H1 (cell line): ENCODE measurements around the gene ANKRD17. TPM values are rescaled to one million over a fixed set of nuclear protein-coding genes. Genes with fewer than 3 reads are reported as not detected.

ENCODE experiments used
- CTCF ChIA-PET: fragments of 300-600 bp; sonication (Branson Sonifier 250); formaldehyde crosslinking; loops from one replicate; lab custom pipeline; 2021; ENCODE audit not compliant: partially characterized antibody; lab: Charles Lee
- POLR2A ChIA-PET: fragments of 300-600 bp; sonication (Branson Sonifier 250); formaldehyde crosslinking; loops from one replicate; lab custom pipeline; 2021; ENCODE audit warnings: inconsistent platforms; ENCODE audit not compliant: partially characterized antibody; lab: Charles Lee
- DNase-seq, 2 experiments: peaks; one replicate each; pipeline versions ENCODE4 v3.0.0 to v3.0.0-alpha.2; 2010 to 2022; ENCODE audit warnings: low spot score in 2 of 2, low read depth in 1 of 2, mixed read lengths in 1 of 2
- FAIRE-seq: peaks from 2 replicates; lab custom pipeline; 2011; peaks lifted over from hg19 to GRCh38; lab: Jason Lieb, UNC
- H2AFZ ChIP-seq: 2 replicates; pipeline ENCODE4 v1.8.1; 2012; ENCODE audit warnings: low read length, inconsistent platforms
- H2AK5ac ChIP-seq: 2 replicates; pipeline ENCODE4 v1.6.1; 2013; ENCODE audit warnings: low read depth, low read length
- H2BK120ac ChIP-seq: replicated peaks from 2 replicates; pipeline ENCODE3; 2013; ENCODE audit warnings: low read depth, low read length, inconsistent platforms
- H2BK12ac ChIP-seq: 2 replicates; pipeline ENCODE4 v1.6.1; 2013; ENCODE audit warnings: low read depth, low read length
- H2BK15ac ChIP-seq: 2 replicates; pipeline ENCODE4 v1.6.1; 2013; ENCODE audit warnings: low read length
- H2BK20ac ChIP-seq: 2 replicates; pipeline ENCODE4 v1.6.1; 2013; ENCODE audit warnings: low read length
- H2BK5ac ChIP-seq: 2 replicates; pipeline ENCODE4 v1.6.1; 2013; ENCODE audit warnings: low read depth, low read length
- H3K14ac ChIP-seq: 2 replicates; pipeline ENCODE4 v1.6.1; 2013; ENCODE audit warnings: inconsistent platforms; ENCODE audit not compliant: insufficient read length
- H3K18ac ChIP-seq: 2 replicates; pipeline ENCODE4 v1.6.1; 2013; ENCODE audit warnings: low read length; ENCODE audit errors: extremely low read depth
- H3K23ac ChIP-seq: 2 replicates; pipeline ENCODE4 v1.6.1; 2013; ENCODE audit warnings: inconsistent platforms; ENCODE audit not compliant: insufficient read length
- H3K23me2 ChIP-seq: 2 replicates; pipeline ENCODE4 v1.6.1; 2013; ENCODE audit warnings: low read depth, low read length
- H3K27ac ChIP-seq: 2 replicates; pipeline ENCODE4 v1.6.1; 2011; ENCODE audit warnings: low read depth, low read length, inconsistent platforms
- H3K27me3 ChIP-seq, 4 experiments: replicated peaks in 1 of 4; 1 replicate in 1 of 4; 2 replicates in 3 of 4; pipeline versions ENCODE4 v1.6.1 to v1.8.1; 2011 to 2013; ENCODE audit warnings: low read length in 3 of 4, mild to moderate bottlenecking in 3 of 4, inconsistent platforms in 2 of 4, mixed read lengths in 2 of 4, moderate library complexity in 1 of 4; ENCODE audit not compliant: control insufficient read depth in 3 of 4, insufficient read depth in 3 of 4; ENCODE audit errors: extremely low read depth in 1 of 4
- H3K36me3 ChIP-seq, 4 experiments: 2 replicates each; pipeline versions ENCODE4 v1.6.1 to v1.8.1; 2011 to 2013; ENCODE audit warnings: mild to moderate bottlenecking in 4 of 4, low read length in 3 of 4, moderate library complexity in 2 of 4, control low read depth in 1 of 4, inconsistent platforms in 1 of 4; ENCODE audit not compliant: insufficient read depth in 4 of 4, control insufficient read depth in 2 of 4
- H3K4ac ChIP-seq: replicated peaks from 2 replicates; pipeline ENCODE3; 2013; ENCODE audit warnings: low read length, low read depth, mixed read lengths, inconsistent platforms; ENCODE audit not compliant: insufficient read length
- H3K4me1 ChIP-seq, 4 experiments: replicated peaks in 1 of 4; 1 replicate in 1 of 4; 2 replicates in 3 of 4; pipeline versions ENCODE4 v1.6.1 to v1.8.1; 2011 to 2013; ENCODE audit warnings: low read length in 3 of 4, inconsistent platforms in 2 of 4, mixed read lengths in 1 of 4; ENCODE audit not compliant: insufficient read depth in 4 of 4, control insufficient read depth in 3 of 4
- H3K4me2 ChIP-seq, 2 experiments: 2 replicates each; pipeline versions ENCODE4 v1.6.1 to v1.8.1; 2011 to 2013; ENCODE audit warnings: low read depth in 2 of 2, low read length in 2 of 2, control low read depth in 1 of 2, inconsistent platforms in 1 of 2, mild to moderate bottlenecking in 1 of 2; ENCODE audit not compliant: insufficient read depth in 1 of 2
- H3K4me3 ChIP-seq, 4 experiments: fragments of 200-600, 300-600 bp in 1 of 4; sonication (generic), shearing (Covaris generic), sonication (Bioruptor Twin) in 1 of 4; 2 replicates each; pipeline versions ENCODE4 v1.5.1 to v1.8.1; 2011 to 2016; ENCODE audit warnings: low read length in 4 of 4, low read depth in 3 of 4, control low read depth in 2 of 4, inconsistent platforms in 2 of 4, mild to moderate bottlenecking in 2 of 4, mixed read lengths in 1 of 4, moderate library complexity in 1 of 4; ENCODE audit not compliant: insufficient read depth in 2 of 4; ENCODE audit errors: extremely low read depth in 1 of 4
- H3K56ac ChIP-seq: replicated peaks from 2 replicates; pipeline ENCODE3; 2013; ENCODE audit warnings: low read depth, mild to moderate bottlenecking, mixed read lengths, low read length, inconsistent platforms; ENCODE audit not compliant: insufficient read length
- H3K79me1 ChIP-seq: 2 replicates; pipeline ENCODE4 v1.6.1; 2013; ENCODE audit warnings: low read depth, low read length, control low read depth
- H3K79me2 ChIP-seq, 2 experiments: 2 replicates each; pipeline versions ENCODE4 v1.6.1 to v1.8.1; 2012 to 2013; ENCODE audit warnings: low read length in 2 of 2, mild to moderate bottlenecking in 2 of 2, inconsistent platforms in 1 of 2; ENCODE audit not compliant: insufficient read depth in 2 of 2, control insufficient read depth in 1 of 2
- H3K9ac ChIP-seq, 4 experiments: replicated peaks in 1 of 4; 1 replicate in 1 of 4; 2 replicates in 3 of 4; pipeline versions ENCODE4 v1.6.1 to v1.8.1; 2011 to 2013; ENCODE audit warnings: low read depth in 3 of 4, low read length in 3 of 4, control low read depth in 2 of 4, mild to moderate bottlenecking in 2 of 4, moderate library complexity in 2 of 4, inconsistent platforms in 1 of 4; ENCODE audit errors: extremely low read depth in 1 of 4
- H3K9me3 ChIP-seq, 2 experiments: 2 replicates each; pipeline versions ENCODE4 v1.6.1 to v1.8.1; 2012 to 2013; ENCODE audit warnings: mild to moderate bottlenecking in 2 of 2, moderate library complexity in 2 of 2, control low read depth in 1 of 2, inconsistent platforms in 1 of 2, low read depth in 1 of 2, low read length in 1 of 2, mixed read lengths in 1 of 2; ENCODE audit not compliant: insufficient read depth in 2 of 2
- H4K20me1 ChIP-seq, 2 experiments: replicated peaks in 1 of 2; 2 replicates each; pipeline versions ENCODE3 to v1.8.1; 2011 to 2013; ENCODE audit warnings: inconsistent platforms in 2 of 2, low read length in 2 of 2, mild to moderate bottlenecking in 1 of 2; ENCODE audit not compliant: insufficient read depth in 2 of 2, control insufficient read depth in 1 of 2
- H4K5ac ChIP-seq: 2 replicates; pipeline ENCODE4 v1.6.1; 2013; ENCODE audit warnings: low read length, low read depth, mixed read lengths, inconsistent platforms; ENCODE audit not compliant: insufficient read length
- H4K8ac ChIP-seq: 2 replicates; pipeline ENCODE4 v1.8.0; 2013; ENCODE audit warnings: mild to moderate bottlenecking, moderate library complexity, low read length, inconsistent platforms; ENCODE audit not compliant: insufficient read depth; ENCODE audit errors: extremely low read depth
- H4K91ac ChIP-seq: replicated peaks from 2 replicates; pipeline ENCODE3; 2013; ENCODE audit warnings: low read length, mixed read lengths, inconsistent platforms; ENCODE audit not compliant: insufficient read length
- BRCA1 ChIP-seq: IDR thresholded peaks from 2 replicates; pipeline ENCODE4 v1.6.1; 2012; ENCODE audit warnings: low read depth, low read length, improper control_type of control experiment
- CEBPB ChIP-seq: IDR thresholded peaks from 2 replicates; pipeline ENCODE4 v1.6.1; 2012; ENCODE audit warnings: low read depth, low read length
- GABPA ChIP-seq: IDR thresholded peaks from 2 replicates; pipeline ENCODE4 v1.6.1; 2011; ENCODE audit warnings: mild to moderate bottlenecking, low read length, moderate library complexity, borderline replicate concordance; ENCODE audit not compliant: insufficient read depth
- GTF2F1 ChIP-seq: IDR thresholded peaks from 2 replicates; pipeline ENCODE4 v1.6.1; 2012; ENCODE audit warnings: low read depth, low read length, improper control_type of control experiment, borderline replicate concordance
- JUND ChIP-seq: IDR thresholded peaks from 2 replicates; pipeline ENCODE4 v1.6.1; 2011; ENCODE audit warnings: mild to moderate bottlenecking, improper control_type of control experiment, low read length
- POLR2AphosphoS5 ChIP-seq: IDR thresholded peaks from 2 replicates; pipeline ENCODE4 v1.6.1; 2011; ENCODE audit warnings: low read depth, low read length
- POU5F1 ChIP-seq: IDR thresholded peaks from 2 replicates; pipeline ENCODE4 v1.6.1; 2011; ENCODE audit warnings: low read depth, mild to moderate bottlenecking, low read length, moderate library complexity
- RAD21 ChIP-seq, 2 experiments: IDR thresholded peaks in 1 of 2; conservative IDR thresholded peaks in 1 of 2; 2 replicates each; pipeline ENCODE4 v1.6.1; 2011; ENCODE audit warnings: low read depth in 2 of 2, low read length in 2 of 2, improper control_type of control experiment in 1 of 2, inconsistent platforms in 1 of 2, mild to moderate bottlenecking in 1 of 2, moderate library complexity in 1 of 2
- SIN3A ChIP-seq, 2 experiments: IDR thresholded peaks in 1 of 2; conservative IDR thresholded peaks in 1 of 2; 2 replicates each; pipeline ENCODE4 v1.6.1; 2011 to 2012; ENCODE audit warnings: low read length in 2 of 2, improper control_type of control experiment in 1 of 2, low read depth in 1 of 2, mild to moderate bottlenecking in 1 of 2
- SIRT6 ChIP-seq: IDR thresholded peaks from one replicate; pipeline ENCODE4 v1.7.1; 2012; ENCODE audit warnings: low read length, inconsistent platforms
- SP1 ChIP-seq: IDR thresholded peaks from 2 replicates; pipeline ENCODE4 v1.6.1; 2011; ENCODE audit warnings: low read depth, low read length
- SRF ChIP-seq: IDR thresholded peaks from 2 replicates; pipeline ENCODE4 v1.6.1; 2011; ENCODE audit warnings: mild to moderate bottlenecking, low read depth, low read length, moderate library complexity
- TAF1 ChIP-seq: IDR thresholded peaks from 2 replicates; pipeline ENCODE4 v1.6.1; 2011; ENCODE audit warnings: mild to moderate bottlenecking, low read depth, low read length
- TCF12 ChIP-seq: IDR thresholded peaks from 2 replicates; pipeline ENCODE4 v1.6.1; 2011; ENCODE audit warnings: low read depth, mild to moderate bottlenecking, low read length
- WGBS, 2 experiments: shearing (Covaris generic) in 1 of 2; methylation state at CpG; one replicate each; pipeline versions ENCODE4 v1.1.6 to v1.1.7; 2013 to 2015; ENCODE audit warnings: low lambda C conversion rate in 2 of 2, mixed read lengths in 2 of 2, inconsistent platforms in 1 of 2, low coverage in 1 of 2, missing lambda C conversion rate in 1 of 2; ENCODE audit not compliant: insufficient replicate concordance in 2 of 2, insufficient coverage in 1 of 2, insufficient read length in 1 of 2; ENCODE audit errors: extremely low coverage in 1 of 2, missing lambda C conversion rate in 1 of 2; 5-methylcytosine and 5-hydroxymethylcytosine counted together
- polyA plus RNA-seq, 7 experiments: library from polyadenylated mRNA; depleted of rRNA in 3 of 7; stranded (reverse) in 5 of 7; unstranded in 2 of 7; fragments of >200 nt in 5 of 7; fragments of 200-250 nt in 2 of 7; gene quantifications; 1 replicate in 5 of 7; 2 replicates in 1 of 7; 4 replicates in 1 of 7; pipeline versions ENCODE4 v1.2.1 to v1.2.3, GENCODE V29; 2011 to 2013; ENCODE audit warnings: missing spikeins in 2 of 7, mixed read lengths in 2 of 7
- total RNA-seq: library from RNA; stranded (reverse); fragmentation: NEBNext Ultra II Directional; extraction: Animal tissue kit (Norgen Biotek cat#: 25700); gene quantifications from 2 replicates; pipeline ENCODE4 v1.2.1, GENCODE V29; 2021
- TF ChIP-seq, protein P1 (sequence below): IDR thresholded peaks from 2 replicates; pipeline ENCODE4 v1.6.1; 2011; ENCODE audit warnings: low read length, improper control_type of control experiment

The ANKRD17 gene
- total and polyA plus RNA-seq, 2 of the 8 experiments (the other 6 are each of a cell fraction or from before 2014, with no cell fraction given), result 42.4 to 93.7 TPM

DNA sequence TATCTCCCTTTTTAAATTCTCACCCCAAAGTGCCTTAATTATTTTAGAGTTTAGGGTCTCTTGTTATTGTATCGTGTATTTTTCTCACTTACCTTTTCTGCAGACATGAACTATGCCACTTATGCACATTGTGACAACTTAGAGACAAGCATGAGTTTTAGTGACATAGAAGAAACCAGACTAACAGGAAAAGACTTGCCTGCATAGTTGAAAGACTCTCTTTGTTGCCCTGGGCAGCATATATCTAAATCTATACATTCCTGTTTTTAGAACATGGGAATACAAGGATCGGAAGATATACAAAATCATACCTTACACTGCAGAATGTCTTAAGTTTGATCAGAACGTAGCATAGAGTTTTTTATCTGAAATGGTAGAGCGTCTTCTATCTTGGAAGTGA is 45.1 kb upstream of the ANKRD17 start:
- Histone ChIP-seq H4K8ac (no peak overlapping the region), H3K27me3 (no peaks in the 10 kb centered on the region), H2BK15ac (no peak overlapping the region), H2BK5ac (no peak overlapping the region), H4K91ac (no peak overlapping the region), H4K5ac (no peak overlapping the region), H2BK20ac (no peak overlapping the region), H2BK120ac (no peak overlapping the region), H3K4me1 (no peaks in the 10 kb centered on the region), H4K20me1 (no peaks in the 10 kb centered on the region), H3K9me3 (peaks cover 0 to 3% of the 10 kb centered on the region in 2 experiments; a peak in 1 of 4 replicates), H3K18ac (no peak overlapping the region), H3K4me3 (no peak overlapping the region), H3K27ac (no peak overlapping the region), H3K4ac (no peak overlapping the region), H3K36me3 (no peaks in the 10 kb centered on the region), H2BK12ac (no peak overlapping the region), H3K9ac (no peak overlapping the region), H3K14ac (no peak overlapping the region), H3K23ac (no peak overlapping the region), H3K23me2 (no peaks in the 10 kb centered on the region), H3K79me2 (no peaks in the 10 kb centered on the region), H3K79me1 (no peaks in the 10 kb centered on the region), H3K4me2 (no peak overlapping the region), H2AFZ (no peak overlapping the region), H2AK5ac (no peak overlapping the region), H3K56ac (no peak overlapping the region)
- CTCF ChIA-PET, result no interaction called here
- no peak for FAIRE-seq
- POLR2A ChIA-PET, result no interaction called here
- DNase-seq, result no peak
- WGBS, 2 experiments, result 88% methylated on average over 4 of the region's 4 CpGs; no CpG with 5 or more reads in 1 of the 2 experiments
- TF ChIP-seq SRF, result no peak
- TF ChIP-seq TCF12, result no peak
- TF ChIP-seq POU5F1, result no peak
- no peak for TF ChIP-seq SIRT6
- TF ChIP-seq POLR2AphosphoS5, result no peak
- TF ChIP-seq, protein P1, sequence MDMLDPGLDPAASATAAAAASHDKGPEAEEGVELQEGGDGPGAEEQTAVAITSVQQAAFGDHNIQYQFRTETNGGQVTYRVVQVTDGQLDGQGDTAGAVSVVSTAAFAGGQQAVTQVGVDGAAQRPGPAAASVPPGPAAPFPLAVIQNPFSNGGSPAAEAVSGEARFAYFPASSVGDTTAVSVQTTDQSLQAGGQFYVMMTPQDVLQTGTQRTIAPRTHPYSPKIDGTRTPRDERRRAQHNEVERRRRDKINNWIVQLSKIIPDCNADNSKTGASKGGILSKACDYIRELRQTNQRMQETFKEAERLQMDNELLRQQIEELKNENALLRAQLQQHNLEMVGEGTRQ, result no peak
- no peak for TF ChIP-seq SIN3A (conservative IDR thresholded peaks at IDR 0.05 in 1 of 2, IDR thresholded peaks at IDR 0.05 in 1 of 2; ENCODE audit: low read depth in 1 of 2, low read length in 2 of 2)
- no peak for TF ChIP-seq TAF1
- TF ChIP-seq CEBPB, result no peak
- no peak for TF ChIP-seq JUND
- no peak for TF ChIP-seq GTF2F1
- TF ChIP-seq GABPA, result no peak
- TF ChIP-seq SP1, result no peak
- no peak for TF ChIP-seq BRCA1
- TF ChIP-seq RAD21 (IDR thresholded peaks at IDR 0.05 in 1 of 2, conservative IDR thresholded peaks at IDR 0.05 in 1 of 2; ENCODE audit: low read depth in 2 of 2, low read length in 2 of 2), result no peak
